ENCODE results near the gene SMTNL2. TPM values are rescaled to one million over a fixed set of nuclear protein-coding genes. Genes with fewer than 3 reads are reported as not detected.

The SMTNL2 gene
- total and polyA plus RNA-seq, 9 of the 15 experiments (the other 6 are each of a cell fraction or from before 2014, with no cell fraction given): not detected

- TF ChIP-seq ZBTB33 (CRISPR knock-in tag; IDR thresholded peaks at IDR 0.05) (no peak), KDM4B (IDR thresholded peaks at IDR 0.05; ENCODE audit: borderline replicate concordance in 2 of 2, low read depth in 1 of 2) (no peak)
Measured at GRCh38 chr17:4558347-4558971, 25.9 kb upstream of the SMTNL2 start (continued).

DNA sequence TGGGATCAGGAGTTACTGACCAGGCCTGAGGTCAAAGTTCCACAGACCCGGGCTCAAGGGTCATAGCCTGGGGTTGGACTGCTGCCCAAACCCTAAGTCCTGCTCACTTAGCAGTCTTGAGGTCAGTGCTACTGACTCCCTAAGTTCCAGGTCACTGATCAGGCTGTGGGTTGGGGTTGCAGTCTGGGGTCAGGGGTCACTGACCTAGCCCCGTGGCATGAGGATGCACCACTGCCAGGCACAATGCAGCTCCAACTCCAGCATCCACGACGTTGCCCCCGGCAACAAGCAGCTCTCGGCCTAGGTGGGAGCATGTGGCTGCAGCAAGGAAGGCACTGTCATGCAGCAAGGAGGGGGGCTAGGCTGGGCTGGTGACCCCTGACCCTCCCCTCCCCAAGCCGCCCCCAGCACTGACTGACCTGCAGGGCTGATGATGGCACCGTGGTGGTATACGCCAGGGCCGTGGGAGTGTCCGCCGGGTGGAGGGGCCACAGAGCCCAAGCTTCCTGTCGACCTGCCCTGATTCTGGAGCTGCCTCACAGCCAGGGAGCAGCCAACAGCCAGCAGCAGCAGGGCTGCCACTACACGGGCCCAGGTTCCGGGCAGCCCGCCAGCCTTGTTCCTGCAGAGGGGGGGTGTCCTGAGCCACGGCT, 25.1 kb upstream of the SMTNL2 start:
- ChIA-PET POLR2A (no interaction called here), CTCF (ENCODE audit: low intra/inter-chr PET ratio) (no interaction called here)
- TF ChIP-seq YY1 (IDR thresholded peaks at IDR 0.05; ENCODE audit: borderline replicate concordance in 1 of 3, control insufficient read depth in 1 of 3, extremely low read depth in 1 of 3, insufficient read depth in 3 of 3, insufficient read length in 1 of 3, insufficient replicate concordance in 2 of 3, low read depth in 1 of 3, low read length in 2 of 3) (no peak), RFX1 (IDR thresholded peaks at IDR 0.05) (peak; percentile 55)
- no peak overlapping the region for H3K27ac ChIP-seq (ENCODE audit: extremely low read depth, low read depth, low read length)
- no peaks in the 10 kb centered on the region for H3K9me1 ChIP-seq (ENCODE audit: control insufficient read depth, insufficient read depth, low read length)
- in situ Hi-C loops (cut with MboI) (no loop called here), intact Hi-C loops (cut with micrococcal nuclease) (no loop called here)
- H3K9me3 ChIP-seq (replicated peaks; ENCODE audit: control insufficient read depth, insufficient read depth, low read depth, low read length): no peaks in the 10 kb centered on the region
- peaks cover 3 to 22% of the 10 kb centered on the region in 2 experiments; a peak in 4 of 5 replicates for H3K4me1 ChIP-seq (replicated peaks in 1 of 2; ENCODE audit: control insufficient read depth in 2 of 2, insufficient read depth in 2 of 2, low read length in 2 of 2)
- H3K27me3 ChIP-seq (ENCODE audit: control insufficient read depth in 2 of 2, insufficient read depth in 2 of 2, low read length in 2 of 2): no peaks in the 10 kb centered on the region
- H2AFZ ChIP-seq (ENCODE audit: low read depth, low read length): no peak overlapping the region
- no peaks in the 10 kb centered on the region for H4K20me1 ChIP-seq (replicated peaks; ENCODE audit: control insufficient read depth, insufficient read depth, low read length)
- no peak for DNase-seq (ENCODE audit: extremely low read depth in 1 of 4, low spot score in 3 of 4)
- no peak overlapping the region for H3K9ac ChIP-seq (ENCODE audit: insufficient read depth in 1 of 2, low read depth in 2 of 2, low read length in 2 of 2)
- peaks cover 14% of the 10 kb centered on the region for H3K79me2 ChIP-seq (ENCODE audit: control insufficient read depth, insufficient read depth, low read length)
- BruUV-seq (replicated peaks): no TSS peak
- H3K4me3 ChIP-seq: no peak overlapping the region
- no peak for ATAC-seq
- no peak for FAIRE-seq
- 61% methylated on average over 14 of the region's 17 CpGs for WGBS (ENCODE audit: insufficient coverage, low coverage, missing lambda C conversion rate)
- H3K4me2 ChIP-seq (ENCODE audit: insufficient read depth, low read length): no peak overlapping the region
- no peaks in the 10 kb centered on the region for H3K36me3 ChIP-seq (ENCODE audit: control insufficient read depth, insufficient read depth, low read length)
